ENCODE measurements around the gene IHH. TPM values are rescaled to one million over a fixed set of nuclear protein-coding genes. Genes with fewer than 3 reads are reported as not detected.
A peak's percentile ranks its signal among the peaks of the same experiment; 100 is the strongest.

Gene IHH
- total RNA-seq, 2 donors from 2014 or later, result 0.14 TPM; not detected in 1

DNA sequence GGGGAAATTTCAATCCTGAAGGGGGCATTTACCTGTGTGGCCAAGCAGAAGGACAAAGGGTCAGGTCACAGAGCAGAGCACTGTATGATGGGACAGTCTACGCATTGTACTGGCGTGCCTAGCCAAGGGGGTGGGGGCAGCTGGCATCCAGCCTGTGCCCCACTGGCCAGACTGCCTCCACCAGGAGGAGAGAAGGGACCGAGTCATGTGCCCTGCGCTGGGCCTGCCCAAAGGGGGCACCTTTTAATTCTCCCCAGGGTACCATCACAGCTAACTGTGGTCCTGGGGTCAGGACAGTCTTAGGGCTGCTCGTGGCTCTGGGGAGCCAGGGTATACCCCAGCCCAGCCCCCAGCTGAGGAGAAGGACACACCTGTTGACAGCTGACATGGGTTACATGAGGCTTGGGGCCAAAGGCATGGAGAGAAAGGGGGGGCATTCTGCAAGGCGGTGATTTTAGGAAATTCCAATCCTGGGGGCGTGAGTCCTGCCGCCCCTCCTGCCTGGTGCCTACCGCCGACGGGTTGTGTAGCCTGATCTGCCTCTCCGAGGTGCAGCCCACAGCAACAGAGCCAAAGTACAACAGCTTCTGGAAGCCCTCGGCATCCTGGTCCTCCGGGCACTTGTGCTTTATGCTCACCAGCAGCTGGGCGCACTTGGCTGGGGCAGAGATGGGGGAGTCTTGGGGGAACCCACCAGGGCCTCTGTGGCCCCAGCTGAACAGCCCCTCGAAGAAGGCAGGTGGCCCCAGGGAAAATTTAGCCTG, 30.4 kb downstream of the IHH start:
- ATAC-seq, result peak in 1 of 2 donors; percentile 34
- no peaks in the 10 kb centered on the region for H3K9me3 Mint-ChIP-seq
- H3K36me3 Mint-ChIP-seq, result no peaks in the 10 kb centered on the region
- no peak overlapping the region for H3K27ac Mint-ChIP-seq
- DNase-seq (ENCODE audit: low spot score in 2 of 2), result no peak

DNA sequence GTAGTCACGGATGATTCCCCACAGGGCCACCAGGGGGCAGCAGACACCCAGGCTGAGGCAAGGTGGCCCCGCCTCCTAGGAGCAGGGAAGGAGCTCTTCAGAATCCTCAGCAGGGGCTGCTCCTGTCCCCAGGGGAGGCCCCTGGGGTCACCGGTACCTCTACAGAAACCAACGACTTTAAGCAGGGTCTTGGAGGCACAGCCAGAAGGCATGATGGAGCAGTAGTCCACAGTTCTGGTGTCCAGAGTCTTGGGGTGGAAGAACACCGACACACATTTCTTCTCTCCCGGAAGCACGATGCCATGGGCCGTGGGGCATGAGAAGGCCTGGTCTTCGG, 30.9 kb downstream of the IHH start:
- ATAC-seq, result peak; percentile 88 to 90
- DNase-seq (ENCODE audit: low spot score in 2 of 2), result peak; percentile 72 to 79
- H3K36me3 Mint-ChIP-seq, result no peaks in the 10 kb centered on the region
- H3K27ac Mint-ChIP-seq, result no peak overlapping the region
- H3K9me3 Mint-ChIP-seq, result no peaks in the 10 kb centered on the region

DNA sequence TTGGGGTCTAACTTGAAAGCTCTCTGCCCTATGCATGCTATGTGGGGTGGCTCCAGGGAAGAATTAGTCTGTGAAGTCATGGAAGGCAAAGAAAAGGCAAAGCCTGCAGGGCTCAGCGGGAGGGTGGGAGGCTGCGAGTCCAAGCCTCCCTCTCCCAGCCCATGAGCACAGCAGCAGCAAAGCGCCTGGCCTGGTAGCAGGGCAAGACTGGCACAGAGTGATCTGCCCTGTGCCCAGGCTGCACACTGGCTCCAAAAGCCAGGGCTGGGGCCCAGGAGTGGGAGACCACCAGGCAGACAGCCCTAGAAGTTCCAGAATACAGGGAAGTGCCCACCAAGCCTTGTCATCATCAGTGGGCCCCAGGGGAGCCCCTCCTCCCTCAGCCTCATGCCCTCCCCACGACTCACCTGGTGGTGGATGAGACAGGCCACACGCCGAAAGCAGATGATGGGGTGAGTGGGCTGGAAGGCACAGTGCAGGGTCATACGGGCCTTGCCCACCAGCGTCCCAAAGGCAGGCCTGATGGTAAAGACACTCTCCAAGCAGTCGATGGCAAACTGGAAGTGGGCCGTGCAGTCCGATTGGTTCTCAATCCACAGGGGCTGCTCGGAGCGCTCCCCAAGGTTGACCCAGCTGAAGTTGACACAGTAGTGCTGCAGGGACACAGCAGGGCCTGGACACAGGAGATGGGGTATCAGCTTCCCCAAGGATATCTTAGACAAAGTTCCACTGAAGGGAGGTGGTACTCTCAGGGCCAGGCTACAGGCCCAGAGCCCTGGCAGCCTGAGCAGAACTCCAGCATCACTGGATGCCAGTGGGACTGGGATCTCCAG, 31.5 kb downstream of the IHH start:
- DNase-seq (ENCODE audit: low spot score in 2 of 2) (no peak), ATAC-seq (peak; percentile 21 to 47)
- Mint-ChIP-seq H3K27ac (no peak overlapping the region), H3K9me3 (no peaks in the 10 kb centered on the region), H3K36me3 (no peaks in the 10 kb centered on the region)

DNA sequence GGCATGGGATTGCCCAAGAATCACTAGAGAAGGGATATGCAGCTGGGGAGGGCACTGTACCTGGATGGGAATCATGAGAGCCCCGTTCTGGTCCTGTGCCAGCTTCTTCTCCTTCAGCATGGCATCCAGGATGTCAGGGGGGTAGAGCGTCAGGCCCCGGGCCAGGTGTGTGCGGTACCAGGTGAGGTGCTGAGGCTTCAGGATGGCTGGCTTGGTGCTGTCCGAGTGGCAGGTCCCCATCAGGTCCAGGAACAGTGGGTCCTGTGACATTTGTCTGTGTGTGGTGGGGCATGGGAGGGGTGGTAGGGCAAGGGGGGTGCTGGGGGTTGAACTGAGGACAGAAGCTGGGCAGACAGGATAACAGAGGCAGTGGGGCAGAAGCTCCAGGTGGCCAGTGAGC, 32.6 kb downstream of the IHH start:
- Mint-ChIP-seq H3K36me3 (no peaks in the 10 kb centered on the region), H3K27ac (no peak overlapping the region), H3K9me3 (no peaks in the 10 kb centered on the region)
- ATAC-seq (no peak), DNase-seq (ENCODE audit: low spot score in 2 of 2) (no peak)

DNA sequence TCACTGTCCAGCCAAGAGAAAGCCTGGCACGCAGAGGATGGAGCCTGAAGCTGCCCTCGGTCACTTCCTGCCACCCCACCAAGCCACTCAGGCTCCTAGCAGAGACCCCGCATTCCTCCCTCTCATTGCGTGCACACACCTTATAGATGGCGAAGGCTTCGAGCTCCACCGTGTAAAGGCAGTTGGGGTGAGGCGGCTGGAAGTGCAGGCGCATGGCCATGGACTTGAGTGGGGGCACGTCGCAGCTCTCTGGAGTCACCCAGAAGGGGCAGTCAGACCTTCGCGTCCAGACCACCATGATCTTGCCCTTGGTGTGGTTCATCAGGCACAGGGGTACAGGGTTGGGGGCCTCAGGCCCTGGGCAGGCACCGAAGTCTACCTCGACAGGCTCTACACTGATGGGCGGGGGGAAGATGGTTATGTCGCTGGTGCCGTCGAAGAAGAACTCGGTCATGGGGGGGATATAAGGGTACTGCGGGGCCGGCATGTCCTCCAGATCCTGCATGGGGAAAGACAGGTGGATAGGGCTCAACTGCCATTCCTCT, 33.1 kb downstream of the IHH start:
- ATAC-seq, result no peak
- no peaks in the 10 kb centered on the region for H3K36me3 Mint-ChIP-seq
- no peaks in the 10 kb centered on the region for H3K9me3 Mint-ChIP-seq
- H3K27ac Mint-ChIP-seq, result no peak overlapping the region
- DNase-seq (ENCODE audit: low spot score in 2 of 2), result no peak

DNA sequence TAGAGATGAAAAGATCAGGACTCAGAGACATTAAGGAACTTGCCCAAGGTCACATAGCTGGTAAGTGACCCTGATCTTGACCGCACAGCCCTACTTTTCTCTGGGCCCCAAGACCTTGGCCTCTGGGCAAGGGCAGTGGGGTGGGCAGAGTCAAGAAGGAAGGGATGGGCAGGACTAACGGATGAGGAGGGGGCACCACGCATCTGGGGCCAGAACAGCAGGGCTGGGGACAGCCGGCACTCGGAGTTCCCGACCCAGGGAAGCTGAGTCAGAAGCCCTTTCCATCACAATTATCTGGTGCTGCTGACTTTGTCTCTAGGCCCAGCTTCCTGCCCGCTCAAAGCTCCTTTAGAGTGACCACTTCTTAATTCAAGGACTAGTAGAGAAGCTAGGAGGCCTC, 33.8 kb downstream of the IHH start:
- Mint-ChIP-seq H3K27ac (no peak overlapping the region), H3K36me3 (no peaks in the 10 kb centered on the region), H3K9me3 (no peaks in the 10 kb centered on the region)
- DNase-seq (ENCODE audit: low spot score in 2 of 2) (no peak), ATAC-seq (no peak)

DNA sequence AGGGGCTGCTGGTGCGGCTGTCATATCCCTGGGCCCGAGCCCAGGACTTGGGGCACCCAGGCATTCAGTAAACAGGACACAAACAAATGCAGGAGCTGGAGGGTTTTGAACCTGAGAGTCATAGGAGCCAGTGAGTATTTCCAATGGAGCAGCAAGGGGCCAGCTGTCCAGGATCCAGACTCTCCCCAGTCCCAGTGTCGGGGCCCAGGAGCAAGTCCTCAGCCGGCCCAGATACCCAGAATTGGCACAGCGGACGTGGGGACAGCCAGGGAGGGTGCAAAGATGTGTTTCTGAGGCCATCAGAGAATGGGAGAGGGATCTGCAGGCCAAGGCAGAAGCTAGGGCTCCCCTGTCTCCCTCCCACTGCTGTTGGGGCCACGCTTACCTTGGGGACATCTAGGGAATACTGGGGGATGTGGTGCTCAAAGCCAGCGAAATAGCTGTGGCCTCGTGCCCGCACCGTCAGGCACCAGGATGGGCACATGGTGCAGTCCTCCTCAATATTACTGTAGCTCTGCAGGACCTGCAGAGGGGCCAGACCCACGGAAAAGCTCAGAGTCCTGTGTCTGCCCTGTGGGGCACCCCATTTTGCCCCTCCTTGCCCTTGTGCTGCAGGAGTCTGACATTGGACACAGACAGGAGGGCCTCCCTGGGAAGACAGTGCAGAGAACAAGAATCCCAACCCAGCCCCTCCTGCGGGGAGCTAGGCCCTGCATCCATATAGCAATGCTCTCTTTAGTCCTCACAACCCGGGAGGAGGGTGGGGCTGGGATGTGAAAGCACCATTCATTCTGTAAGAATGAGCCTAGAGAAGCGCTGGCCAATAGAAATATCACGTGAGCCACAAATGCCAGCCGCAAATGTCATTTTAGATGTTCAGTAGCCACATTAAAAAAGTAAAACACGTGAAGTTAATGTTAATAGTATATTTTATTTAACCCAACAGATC, 34.8 kb downstream of the IHH start:
- ATAC-seq (no peak), DNase-seq (ENCODE audit: low spot score in 2 of 2) (no peak)
- Mint-ChIP-seq H3K27ac (no peak overlapping the region), H3K36me3 (no peaks in the 10 kb centered on the region), H3K9me3 (no peaks in the 10 kb centered on the region)

DNA sequence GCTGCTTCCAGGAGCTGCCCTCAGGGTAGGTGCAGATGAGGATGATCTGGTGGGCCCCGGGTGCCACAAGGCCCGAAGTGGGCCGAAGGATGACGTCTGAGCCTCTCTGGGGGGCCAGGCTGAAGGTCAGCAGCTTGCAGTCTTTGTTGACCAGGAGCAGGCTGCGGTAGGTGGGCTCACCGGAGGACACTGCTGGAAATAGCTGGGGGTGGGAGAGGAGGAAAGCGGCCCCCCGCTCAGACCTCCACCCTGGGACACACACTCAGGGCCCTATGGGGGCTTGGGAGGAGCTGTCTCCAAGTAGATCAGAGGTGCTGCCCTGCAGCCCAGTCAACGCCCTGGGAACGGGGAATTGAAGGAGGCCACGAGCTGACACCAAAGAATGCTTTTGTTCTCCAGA, 36.7 kb downstream of the IHH start:
- Mint-ChIP-seq H3K27ac (no peak overlapping the region), H3K9me3 (no peaks in the 10 kb centered on the region), H3K36me3 (no peaks in the 10 kb centered on the region)
- no peak for DNase-seq (ENCODE audit: low spot score in 2 of 2)
- no peak for ATAC-seq

DNA sequence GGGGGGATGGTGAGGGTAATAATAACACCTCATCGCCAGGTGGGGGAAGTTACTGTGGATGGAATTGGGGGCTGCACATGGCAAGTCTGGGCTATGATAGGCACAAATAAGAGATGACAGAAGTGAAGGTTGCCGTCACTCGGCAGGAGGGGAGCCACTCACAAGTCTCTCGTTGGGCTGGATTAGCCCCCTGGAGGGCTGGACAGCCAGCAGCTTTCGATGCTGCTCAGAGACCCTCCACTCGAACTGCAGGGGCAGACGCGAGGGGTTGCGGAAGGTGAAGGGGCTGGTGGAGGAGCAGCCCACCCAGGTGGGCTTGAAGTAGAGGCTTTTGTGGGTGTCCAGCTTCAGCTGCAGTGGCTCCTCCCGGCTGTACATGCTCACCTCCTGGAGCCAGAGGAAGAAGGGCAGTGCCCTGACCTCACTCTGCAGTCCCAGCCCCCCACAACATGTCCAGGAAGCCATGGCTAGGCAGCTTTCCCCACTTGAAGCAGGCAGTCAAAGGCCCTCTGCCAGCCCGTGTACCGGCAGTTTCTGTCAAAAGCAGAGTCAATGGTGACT, 37.6 kb downstream of the IHH start:
- H3K36me3 Mint-ChIP-seq, result no peaks in the 10 kb centered on the region

DNA sequence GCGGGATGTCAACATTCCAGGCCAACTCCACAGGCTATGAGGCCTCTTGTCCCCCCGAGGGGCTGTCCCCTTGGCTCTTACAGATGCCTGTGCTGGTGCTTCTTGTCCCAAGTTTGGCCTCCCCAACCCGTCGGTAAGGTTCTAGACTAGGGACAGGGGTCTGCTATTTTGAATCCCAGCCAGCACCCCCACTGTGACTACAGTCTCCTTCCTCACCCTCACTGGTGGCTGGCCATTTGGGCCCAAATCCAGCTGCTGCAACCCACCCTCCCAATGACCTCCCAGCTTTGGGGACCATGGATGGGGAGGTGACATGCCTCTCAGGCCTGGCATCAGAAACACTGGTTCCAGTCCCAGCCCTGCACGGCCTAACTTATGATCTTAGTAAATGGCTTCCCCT, 38.1 kb downstream of the IHH start:
- DNase-seq (ENCODE audit: low spot score in 2 of 2), result no peak
- no peaks in the 10 kb centered on the region for H3K9me3 Mint-ChIP-seq
- no peaks in the 10 kb centered on the region for H3K36me3 Mint-ChIP-seq
- no peak for ATAC-seq
- H3K27ac Mint-ChIP-seq, result no peak overlapping the region

More for the DNA sequence above, 37.6 kb downstream of the IHH start:
- DNase-seq (ENCODE audit: low spot score in 2 of 2), result no peak
- Mint-ChIP-seq H3K9me3 (no peaks in the 10 kb centered on the region), H3K27ac (no peak overlapping the region)
- no peak for ATAC-seq

DNA sequence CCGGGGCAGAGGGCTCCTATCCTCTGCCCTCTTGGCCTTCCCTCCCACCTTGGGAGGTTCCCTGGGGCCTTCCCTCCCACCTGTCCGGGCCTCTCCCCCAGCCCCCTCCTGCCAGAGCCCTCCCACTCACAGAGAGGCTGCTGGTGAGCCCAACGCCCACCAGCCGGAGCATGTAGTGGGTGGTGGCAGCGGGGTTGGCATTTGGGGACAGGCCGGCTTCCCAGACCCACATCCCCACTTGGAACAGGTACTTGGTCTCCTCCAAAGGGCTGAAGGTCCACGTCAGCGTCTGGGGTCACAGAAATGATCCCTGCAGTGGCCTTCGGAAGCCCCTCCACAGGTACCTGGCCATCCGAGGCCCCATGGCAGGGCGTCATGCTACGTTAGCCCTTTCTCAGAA, 38.7 kb downstream of the IHH start:
- Mint-ChIP-seq H3K27ac (no peak overlapping the region), H3K36me3 (no peaks in the 10 kb centered on the region), H3K9me3 (no peaks in the 10 kb centered on the region)
- DNase-seq (ENCODE audit: low spot score in 2 of 2) (no peak), ATAC-seq (no peak)

DNA sequence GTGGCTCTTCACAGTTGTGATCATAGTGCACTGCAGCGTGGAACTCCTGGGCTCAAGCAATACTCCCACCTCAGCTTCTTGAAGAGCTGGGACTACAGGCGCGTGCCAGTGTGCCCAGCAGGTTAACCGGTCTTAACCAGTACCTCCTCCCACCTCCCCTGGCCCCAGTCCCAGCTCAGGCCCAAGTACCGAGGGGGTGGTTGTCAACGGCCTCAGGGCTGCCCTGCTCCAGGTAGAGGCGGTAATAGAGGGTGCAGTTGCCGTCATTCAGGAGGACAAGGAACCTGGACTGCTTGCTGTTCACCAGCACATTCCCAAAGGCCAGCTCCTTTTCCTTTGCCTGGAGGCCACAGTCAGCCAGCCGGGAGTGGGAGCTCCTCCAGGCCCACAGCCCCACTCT, 39.1 kb downstream of the IHH start:
- H3K9me3 Mint-ChIP-seq, result no peaks in the 10 kb centered on the region
- H3K36me3 Mint-ChIP-seq, result no peaks in the 10 kb centered on the region
- DNase-seq (ENCODE audit: low spot score in 2 of 2), result no peak
- no peak for ATAC-seq
- H3K27ac Mint-ChIP-seq, result no peak overlapping the region

DNA sequence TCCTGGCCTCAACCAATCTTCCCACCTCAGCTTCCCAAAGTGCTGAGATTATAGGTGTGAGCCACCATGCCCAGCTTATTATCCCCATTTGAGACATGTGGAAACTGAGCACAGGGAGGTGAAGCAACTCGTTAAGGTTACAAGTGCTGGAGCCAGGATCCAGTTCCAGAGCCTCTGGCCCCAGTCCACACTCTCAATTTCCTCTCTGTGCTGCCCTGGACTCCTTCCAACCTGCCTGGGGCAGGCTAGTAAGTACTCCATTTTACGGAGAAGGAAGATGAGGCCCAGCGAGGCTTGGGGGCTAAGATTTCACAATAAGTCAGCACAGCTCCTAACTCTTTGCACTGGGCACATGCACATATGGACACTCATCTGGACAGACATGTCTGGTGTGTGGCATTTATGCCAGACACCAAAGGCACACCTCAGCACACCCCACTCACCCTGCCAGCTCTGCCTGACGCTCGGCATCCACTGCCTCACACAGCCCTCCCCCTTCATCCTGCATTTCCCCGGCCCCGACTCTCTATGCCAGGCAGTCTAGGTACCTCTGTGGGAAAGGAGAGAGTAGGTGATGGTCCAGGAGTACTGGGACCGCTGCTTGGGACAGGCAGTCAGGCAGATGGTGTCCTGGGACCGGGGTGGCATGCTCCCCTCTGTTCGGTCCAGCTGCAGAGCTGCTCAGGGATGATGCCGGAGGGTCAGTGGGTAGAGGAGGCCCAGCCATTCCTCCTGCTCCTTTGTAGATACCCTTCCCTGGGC, 39.9 kb downstream of the IHH start:
- no peak overlapping the region for H3K27ac Mint-ChIP-seq
- H3K36me3 Mint-ChIP-seq, result no peaks in the 10 kb centered on the region
- DNase-seq (ENCODE audit: low spot score in 2 of 2) (no peak), ATAC-seq (no peak)
- no peaks in the 10 kb centered on the region for H3K9me3 Mint-ChIP-seq

DNA sequence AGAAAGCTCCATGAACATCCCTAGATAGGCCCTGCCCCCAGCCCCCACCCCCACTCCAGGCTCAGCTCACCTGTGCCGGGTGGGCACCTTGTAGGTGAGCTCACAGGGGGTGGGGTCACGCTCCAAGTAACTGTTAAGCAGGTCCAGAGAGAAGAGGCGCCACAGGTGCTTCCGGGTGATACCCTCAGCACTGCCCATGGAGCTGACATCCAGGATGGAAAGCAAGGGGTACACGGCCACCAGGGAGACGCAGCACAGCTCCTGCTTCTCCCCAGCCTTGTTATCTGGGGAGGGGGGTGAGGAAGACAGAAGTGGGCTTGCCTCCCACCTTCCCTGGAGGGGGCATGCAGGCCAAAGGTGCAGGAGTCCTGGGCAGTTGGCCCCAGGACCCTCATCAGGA, 41.3 kb downstream of the IHH start:
- no peak overlapping the region for H3K27ac Mint-ChIP-seq
- H3K9me3 Mint-ChIP-seq, result no peaks in the 10 kb centered on the region
- no peak for DNase-seq (ENCODE audit: low spot score in 2 of 2)
- no peaks in the 10 kb centered on the region for H3K36me3 Mint-ChIP-seq
- no peak for ATAC-seq

DNA sequence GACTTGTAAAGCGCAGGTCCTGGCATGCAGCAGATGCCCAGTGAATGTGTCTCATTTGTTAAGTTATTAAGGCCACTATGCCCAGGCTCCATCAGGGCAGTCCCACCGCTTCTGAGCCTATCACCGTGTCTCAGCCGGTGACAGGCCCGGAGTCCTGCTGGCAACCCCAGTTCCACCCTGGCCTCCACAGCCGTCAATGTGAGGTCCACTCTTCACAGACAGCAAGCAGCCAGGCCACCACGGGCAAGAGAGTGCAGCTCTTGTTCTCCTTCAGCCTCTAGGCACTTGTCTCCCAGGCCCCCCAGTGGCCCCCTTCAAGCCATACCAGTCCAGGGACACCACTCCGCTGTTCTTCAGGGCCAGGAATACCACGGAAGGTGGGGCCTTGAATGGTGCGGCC, 42.0 kb downstream of the IHH start:
- ATAC-seq (no peak), DNase-seq (ENCODE audit: low spot score in 2 of 2) (no peak)
- H3K9me3 Mint-ChIP-seq, result no peaks in the 10 kb centered on the region
- no peaks in the 10 kb centered on the region for H3K36me3 Mint-ChIP-seq
- no peak overlapping the region for H3K27ac Mint-ChIP-seq

DNA sequence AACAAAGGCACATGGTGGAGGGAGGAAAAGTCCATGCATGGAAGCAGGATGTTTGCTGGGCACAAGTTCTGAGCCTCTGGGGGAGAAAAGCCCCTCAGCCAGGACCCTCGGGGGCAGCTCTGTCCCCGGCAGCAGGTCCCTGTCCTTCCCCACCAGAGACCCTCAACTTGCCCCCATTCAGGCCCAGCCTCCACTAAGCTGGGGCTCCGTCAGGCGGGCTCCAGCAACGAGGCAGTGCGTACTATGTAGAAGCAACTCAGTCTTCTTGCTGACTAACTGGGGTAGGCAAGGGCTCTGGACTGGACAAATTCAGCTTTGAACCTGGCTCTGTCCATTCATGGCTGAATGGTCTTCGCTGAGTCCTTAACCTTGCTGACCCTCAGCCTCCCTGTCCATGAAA, 42.4 kb downstream of the IHH start:
- H3K36me3 Mint-ChIP-seq, result no peaks in the 10 kb centered on the region
- ATAC-seq (no peak), DNase-seq (ENCODE audit: low spot score in 2 of 2) (no peak)
- H3K9me3 Mint-ChIP-seq, result no peaks in the 10 kb centered on the region
- no peak overlapping the region for H3K27ac Mint-ChIP-seq

All from activated naive CD4-positive, alpha-beta T cell treated with anti-CD3 and anti-CD28 coated beads, Interleukin-2, amount 50 U/mL, for 72 hours (primary cell).